ENCODE data around the gene PKP3.
"Not testable (repeated sequence)": the region's sequence is repeated elsewhere in the genome, so short reads cannot be mapped to it uniquely, and the experiment has no call there.

Gene PKP3

DNA sequence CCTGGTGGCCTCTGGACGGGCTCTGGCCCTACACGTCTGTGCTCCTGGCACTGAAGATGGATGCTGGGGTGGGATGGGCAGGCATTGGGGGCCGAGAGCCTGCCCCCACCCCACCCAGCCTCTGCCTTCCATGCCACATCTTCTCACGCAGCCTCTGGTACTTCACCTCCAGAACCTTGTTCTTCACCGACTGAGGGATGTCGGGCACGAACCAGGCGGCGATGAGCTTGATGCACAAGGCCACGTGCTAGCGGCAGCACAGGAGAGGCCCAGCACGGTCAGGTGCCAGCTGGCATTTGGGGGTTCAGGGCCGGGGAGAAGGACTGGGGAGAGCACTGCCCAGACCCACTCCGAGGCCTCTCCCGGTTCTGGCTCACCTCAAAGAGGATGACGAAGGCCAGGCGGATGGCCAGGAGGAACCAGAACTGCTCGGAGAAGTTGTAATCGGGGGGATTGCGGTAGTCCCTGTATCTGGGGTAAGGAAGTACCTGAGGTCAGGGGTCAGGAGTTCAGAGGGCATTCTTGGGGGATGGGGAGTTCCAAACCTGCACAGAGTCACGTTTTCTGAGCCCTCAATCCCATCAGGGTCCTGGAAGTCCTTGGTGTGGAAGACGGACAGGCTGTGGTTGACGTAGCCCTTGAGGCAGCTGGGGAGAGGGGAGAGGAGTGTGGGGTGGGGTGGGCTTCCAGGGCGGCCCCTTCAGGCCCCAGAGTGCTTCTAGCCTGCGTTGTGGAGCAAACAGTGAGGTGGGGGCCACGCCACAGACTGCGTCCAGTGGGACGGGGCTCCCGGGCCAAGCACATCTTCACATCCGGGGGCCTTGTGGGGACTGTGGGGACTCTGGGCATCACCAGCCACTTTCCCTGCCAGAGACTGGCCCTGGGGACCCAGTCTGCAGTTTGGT lies 24.6 kb downstream of the PKP3 start:
- Histone ChIP-seq H3K4me3 (ENCODE audit: low read length in 2 of 2) (no peak overlapping the region), H3K27me3 (ENCODE audit: control insufficient read depth in 2 of 2, insufficient read depth in 2 of 2, low read length in 2 of 2) (no peaks in the 10 kb centered on the region), H3K36me3 (ENCODE audit: control insufficient read depth in 2 of 2, insufficient read depth in 2 of 2, low read length in 2 of 2) (peaks cover 0 to 3% of the 10 kb centered on the region in 2 donors), H3K27ac (ENCODE audit: low read depth in 2 of 2, low read length in 2 of 2) (no peak overlapping the region), H3K9me3 (ENCODE audit: control insufficient read depth in 2 of 2, low read length in 2 of 2) (no peaks in the 10 kb centered on the region), H3K9ac (ENCODE audit: low read depth in 1 of 2, low read length in 2 of 2) (no peak overlapping the region), H3K4me1 (ENCODE audit: control insufficient read depth in 2 of 2, insufficient read depth in 2 of 2, low read length in 2 of 2) (peaks cover 14 to 18% of the 10 kb centered on the region in 2 donors)

DNA sequence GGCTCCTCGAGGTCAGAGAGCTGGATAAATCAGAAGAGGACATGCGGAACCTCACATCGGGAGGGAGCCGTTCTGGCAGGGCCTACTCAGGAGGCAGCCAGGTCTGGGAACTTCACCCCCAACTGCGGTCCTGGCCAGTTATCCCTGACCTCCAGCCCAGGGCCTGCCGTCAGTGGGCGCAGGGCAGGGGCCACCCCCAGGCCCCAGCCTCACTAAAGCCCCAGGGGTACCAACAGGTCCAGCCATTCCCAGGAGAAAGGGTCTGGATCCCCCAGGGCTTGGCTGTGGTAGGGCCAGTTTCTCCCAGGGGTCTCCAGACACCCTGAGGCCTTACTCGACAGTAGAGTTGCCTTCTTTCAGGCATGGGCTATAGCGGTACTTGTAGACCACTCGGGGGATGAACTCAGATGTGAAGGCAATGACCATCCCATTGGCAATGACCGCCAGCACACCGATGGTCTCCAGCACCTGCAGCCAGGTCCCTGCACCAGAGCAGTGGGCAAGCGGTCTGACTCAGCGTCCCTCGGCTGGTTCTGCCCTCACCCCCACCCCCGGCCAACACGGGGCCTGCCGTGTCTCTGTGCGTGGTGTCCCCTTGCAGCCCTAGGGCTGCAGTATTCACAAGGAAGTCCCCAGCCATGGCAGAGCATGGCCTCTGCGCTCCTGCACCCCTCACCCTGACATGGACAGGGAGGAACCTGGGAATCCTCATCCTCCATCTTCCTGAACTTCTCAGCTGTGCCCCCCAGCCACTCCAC lies 25.4 kb downstream of the PKP3 start:
- H3K4me3 ChIP-seq (ENCODE audit: low read length in 2 of 2) = no peak overlapping the region
- H3K27me3 ChIP-seq (ENCODE audit: control insufficient read depth in 2 of 2, insufficient read depth in 2 of 2, low read length in 2 of 2) = no peaks in the 10 kb centered on the region
- H3K9ac ChIP-seq (ENCODE audit: low read depth in 1 of 2, low read length in 2 of 2) = no peak overlapping the region
- H3K27ac ChIP-seq (ENCODE audit: low read depth in 2 of 2, low read length in 2 of 2) = no peak overlapping the region
- no peaks in the 10 kb centered on the region for H3K9me3 ChIP-seq (ENCODE audit: control insufficient read depth in 2 of 2, low read length in 2 of 2)
- peaks cover 0 to 3% of the 10 kb centered on the region in 2 donors for H3K36me3 ChIP-seq (ENCODE audit: control insufficient read depth in 2 of 2, insufficient read depth in 2 of 2, low read length in 2 of 2)
- peaks cover 13 to 16% of the 10 kb centered on the region in 2 donors for H3K4me1 ChIP-seq (ENCODE audit: control insufficient read depth in 2 of 2, insufficient read depth in 2 of 2, low read length in 2 of 2)

DNA sequence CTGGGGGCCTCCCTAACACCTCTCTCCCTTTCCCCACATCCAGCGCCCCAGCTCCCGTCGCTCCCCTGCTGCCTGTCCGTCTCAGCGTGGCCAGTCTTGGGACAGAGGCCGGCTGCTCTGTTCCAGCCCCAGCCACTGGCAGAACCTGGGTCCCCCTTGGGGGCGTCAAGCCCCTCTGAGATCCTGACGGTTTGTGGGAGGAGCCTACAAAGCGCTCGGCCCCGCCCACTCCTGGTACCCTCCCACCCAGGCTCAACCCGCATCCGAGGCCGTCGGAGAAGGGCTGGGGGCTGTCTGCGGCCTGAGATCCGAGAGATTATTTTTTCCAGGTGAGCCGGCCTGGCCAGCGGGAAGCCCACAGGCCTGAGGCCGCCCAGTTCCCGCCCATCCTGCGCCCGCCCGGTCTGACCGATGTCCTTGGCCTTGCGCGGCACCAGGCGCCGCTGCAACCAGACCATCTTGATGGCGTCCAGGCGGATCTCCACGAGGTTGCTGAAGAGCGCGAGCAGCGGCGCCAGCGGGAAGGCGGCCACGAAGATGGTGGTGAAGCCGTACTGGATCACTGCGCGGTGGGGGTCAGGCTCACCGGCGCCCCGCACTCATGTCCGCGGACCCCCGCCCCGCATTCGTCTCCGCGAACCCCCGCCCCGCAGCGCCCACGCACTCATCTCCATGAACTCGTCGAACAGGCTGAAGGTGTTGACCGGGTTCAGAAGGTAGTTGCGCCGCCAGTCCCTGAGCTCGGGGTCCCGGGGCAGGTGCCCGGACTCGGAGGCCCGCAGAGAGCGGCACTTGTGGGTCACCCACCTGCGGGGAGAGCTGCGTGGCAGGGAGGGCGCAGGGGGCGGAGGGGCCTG lies 26.3 kb downstream of the PKP3 start:
- no peaks in the 10 kb centered on the region for H3K27me3 ChIP-seq (ENCODE audit: control insufficient read depth in 2 of 2, insufficient read depth in 2 of 2, low read length in 2 of 2)

DNA sequence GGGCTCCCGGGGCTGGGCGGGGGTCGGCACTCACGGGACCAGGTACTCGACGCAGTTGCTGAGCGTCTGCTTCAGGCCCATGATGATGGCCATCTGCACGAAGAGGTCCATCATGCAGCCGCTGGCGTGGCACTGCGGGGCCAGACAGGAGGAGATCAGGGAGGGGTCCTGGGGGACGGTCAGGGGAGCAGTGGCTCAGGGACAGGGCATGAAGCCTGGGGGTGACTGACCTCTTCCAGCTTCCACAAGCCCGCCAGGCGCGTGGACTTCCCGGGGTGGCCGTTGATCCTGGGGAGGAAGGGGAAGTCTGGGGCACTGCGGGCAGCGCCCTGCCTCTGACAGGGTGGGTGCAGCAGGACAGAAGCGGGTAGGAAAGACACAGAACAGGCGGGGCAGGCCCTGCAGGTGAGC lies 26.9 kb downstream of the PKP3 start:
- Histone ChIP-seq H3K9ac (ENCODE audit: low read depth in 1 of 2, low read length in 2 of 2) (no peak overlapping the region), H3K4me3 (ENCODE audit: low read length in 2 of 2) (no peak overlapping the region), H3K27ac (ENCODE audit: low read depth in 2 of 2, low read length in 2 of 2) (no peak overlapping the region), H3K36me3 (ENCODE audit: control insufficient read depth in 2 of 2, insufficient read depth in 2 of 2, low read length in 2 of 2) (peaks cover 0 to 3% of the 10 kb centered on the region in 2 donors), H3K27me3 (ENCODE audit: control insufficient read depth in 2 of 2, insufficient read depth in 2 of 2, low read length in 2 of 2) (no peaks in the 10 kb centered on the region), H3K4me1 (ENCODE audit: control insufficient read depth in 2 of 2, insufficient read depth in 2 of 2, low read length in 2 of 2) (peaks cover 3 to 4% of the 10 kb centered on the region in 2 donors), H3K9me3 (ENCODE audit: control insufficient read depth in 2 of 2, low read length in 2 of 2) (no peaks in the 10 kb centered on the region)

More for the DNA sequence above, 26.3 kb downstream of the PKP3 start:
- Histone ChIP-seq H3K4me1 (ENCODE audit: control insufficient read depth in 2 of 2, insufficient read depth in 2 of 2, low read length in 2 of 2) (peaks cover 9 to 10% of the 10 kb centered on the region in 2 donors), H3K9me3 (ENCODE audit: control insufficient read depth in 2 of 2, low read length in 2 of 2) (no peaks in the 10 kb centered on the region), H3K9ac (ENCODE audit: low read depth in 1 of 2, low read length in 2 of 2) (no peak overlapping the region), H3K4me3 (ENCODE audit: low read length in 2 of 2) (no peak overlapping the region), H3K27ac (ENCODE audit: low read depth in 2 of 2, low read length in 2 of 2) (no peak overlapping the region), H3K36me3 (ENCODE audit: control insufficient read depth in 2 of 2, insufficient read depth in 2 of 2, low read length in 2 of 2) (peaks cover 0 to 3% of the 10 kb centered on the region in 2 donors)

DNA sequence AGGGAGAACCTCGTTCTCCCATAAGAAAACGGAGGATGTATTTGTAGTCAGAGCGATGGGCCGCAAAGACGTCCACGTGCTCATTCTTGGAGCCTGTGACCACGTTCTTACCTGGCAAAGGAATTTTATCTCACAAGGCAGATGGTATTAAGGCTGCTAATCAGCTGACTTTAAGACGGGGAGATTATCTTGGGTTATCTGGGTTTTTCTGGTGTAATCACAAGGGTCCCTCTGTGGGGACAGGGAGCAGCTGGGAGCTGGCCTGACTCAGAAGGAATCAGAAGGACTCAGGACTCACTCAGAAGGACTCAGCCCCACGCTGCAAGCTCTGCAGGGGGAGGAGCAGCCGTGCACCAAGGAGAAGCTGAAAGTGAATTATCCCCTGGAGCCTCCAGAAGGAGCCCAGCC lies 28.2 kb downstream of the PKP3 start:
- H3K36me3 ChIP-seq (ENCODE audit: control insufficient read depth in 2 of 2, insufficient read depth in 2 of 2, low read length in 2 of 2) = peaks cover 0 to 3% of the 10 kb centered on the region in 2 donors
- H3K4me1 ChIP-seq (ENCODE audit: control insufficient read depth in 2 of 2, insufficient read depth in 2 of 2, low read length in 2 of 2) = no peaks in the 10 kb centered on the region
- H3K27ac ChIP-seq (ENCODE audit: low read depth in 2 of 2, low read length in 2 of 2) = no peak overlapping the region
- no peaks in the 10 kb centered on the region for H3K9me3 ChIP-seq (ENCODE audit: control insufficient read depth in 2 of 2, low read length in 2 of 2)
- H3K27me3 ChIP-seq (ENCODE audit: control insufficient read depth in 2 of 2, insufficient read depth in 2 of 2, low read length in 2 of 2) = no peaks in the 10 kb centered on the region
- no peak overlapping the region for H3K9ac ChIP-seq (ENCODE audit: low read depth in 1 of 2, low read length in 2 of 2)
- H3K4me3 ChIP-seq (ENCODE audit: low read length in 2 of 2) = no peak overlapping the region

DNA sequence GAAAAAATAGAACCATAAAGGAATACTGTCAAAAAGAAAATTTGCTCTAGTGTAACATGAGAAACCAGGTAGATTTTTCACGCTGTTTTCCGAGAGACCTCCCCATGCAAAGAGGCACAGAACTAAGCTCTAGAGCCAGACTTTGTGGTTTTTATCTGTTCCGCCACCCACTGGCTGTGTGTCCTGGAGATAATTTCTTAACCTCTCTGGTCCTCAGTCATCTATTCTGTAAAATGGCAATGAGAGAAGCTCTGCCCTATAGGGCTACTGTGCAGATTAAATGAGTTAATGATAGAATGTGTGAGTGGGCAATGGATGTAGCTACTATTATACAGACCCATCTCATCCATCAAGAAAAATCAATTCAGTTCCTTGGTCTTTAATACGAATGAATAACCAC lies 30.2 kb downstream of the PKP3 start:
- Histone ChIP-seq H3K4me1 (ENCODE audit: control insufficient read depth in 2 of 2, insufficient read depth in 2 of 2, low read length in 2 of 2) (no peaks in the 10 kb centered on the region), H3K9ac (ENCODE audit: low read depth in 1 of 2, low read length in 2 of 2) (no peak overlapping the region), H3K4me3 (ENCODE audit: low read length in 2 of 2) (no peak overlapping the region), H3K27ac (ENCODE audit: low read depth in 2 of 2, low read length in 2 of 2) (no peak overlapping the region), H3K9me3 (ENCODE audit: control insufficient read depth in 2 of 2, low read length in 2 of 2) (no peaks in the 10 kb centered on the region), H3K27me3 (ENCODE audit: control insufficient read depth in 2 of 2, insufficient read depth in 2 of 2, low read length in 2 of 2) (no peaks in the 10 kb centered on the region), H3K36me3 (ENCODE audit: control insufficient read depth in 2 of 2, insufficient read depth in 2 of 2, low read length in 2 of 2) (peaks cover 3% of the 10 kb centered on the region in 2 donors)

DNA sequence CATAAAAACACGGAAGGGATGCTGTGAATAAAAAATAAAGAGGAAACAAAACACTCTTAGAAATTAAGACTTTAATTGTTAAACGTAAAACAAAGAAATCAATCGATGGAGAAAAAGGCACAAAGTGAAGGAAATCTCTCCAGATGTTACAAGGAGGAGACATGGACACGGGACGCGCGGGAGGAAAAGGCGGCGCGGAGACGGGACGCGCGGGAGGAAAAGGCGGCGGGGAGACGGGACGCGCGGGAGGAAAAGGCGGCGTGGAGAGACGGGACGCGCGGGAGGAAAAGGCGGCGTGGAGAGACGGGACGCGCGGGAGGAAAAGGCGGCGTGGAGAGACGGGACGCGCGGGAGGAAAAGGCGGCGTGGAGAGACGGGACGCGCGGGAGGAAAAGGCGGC lies 30.8 kb downstream of the PKP3 start:
- H3K27ac ChIP-seq (ENCODE audit: low read depth in 2 of 2, low read length in 2 of 2) = not testable (repeated sequence)

DNA sequence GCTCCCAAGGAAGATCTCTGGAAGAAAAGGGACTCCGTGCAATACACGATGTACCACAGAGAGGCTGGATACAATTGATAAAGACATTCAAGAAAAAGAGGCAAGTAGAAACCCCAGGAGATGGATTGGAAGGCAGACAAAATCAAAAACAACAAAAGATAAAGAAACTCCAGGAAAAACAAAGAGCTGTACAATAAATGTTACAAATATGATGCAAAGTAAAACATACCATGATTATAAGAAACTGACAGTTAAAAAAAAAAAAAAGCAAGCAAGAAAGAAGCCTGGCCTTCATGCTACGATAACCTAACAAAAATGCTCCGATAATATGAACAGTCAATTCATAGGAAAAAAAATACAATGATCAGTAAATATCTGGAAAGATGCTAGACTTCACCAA lies 31.3 kb downstream of the PKP3 start:
- H3K4me3 ChIP-seq (ENCODE audit: low read length in 2 of 2) = no peak overlapping the region
- no peaks in the 10 kb centered on the region for H3K27me3 ChIP-seq (ENCODE audit: control insufficient read depth in 2 of 2, insufficient read depth in 2 of 2, low read length in 2 of 2)
- H3K4me1 ChIP-seq (ENCODE audit: control insufficient read depth in 2 of 2, insufficient read depth in 2 of 2, low read length in 2 of 2) = no peaks in the 10 kb centered on the region
- no peaks in the 10 kb centered on the region for H3K9me3 ChIP-seq (ENCODE audit: control insufficient read depth in 2 of 2, low read length in 2 of 2)
- H3K27ac ChIP-seq (ENCODE audit: low read depth in 2 of 2, low read length in 2 of 2) = no peak overlapping the region
- H3K9ac ChIP-seq (ENCODE audit: low read depth in 1 of 2, low read length in 2 of 2) = no peak overlapping the region
- H3K36me3 ChIP-seq (ENCODE audit: control insufficient read depth in 2 of 2, insufficient read depth in 2 of 2, low read length in 2 of 2) = peaks cover 3% of the 10 kb centered on the region in 2 donors

More for the DNA sequence above, 30.8 kb downstream of the PKP3 start:
- not testable (repeated sequence) for H3K36me3 ChIP-seq (ENCODE audit: control insufficient read depth in 2 of 2, insufficient read depth in 2 of 2, low read length in 2 of 2); H3K9ac ChIP-seq (ENCODE audit: low read depth in 1 of 2, low read length in 2 of 2); H3K9me3 ChIP-seq (ENCODE audit: control insufficient read depth in 2 of 2, low read length in 2 of 2); H3K4me3 ChIP-seq (ENCODE audit: low read length in 2 of 2); H3K27me3 ChIP-seq (ENCODE audit: control insufficient read depth in 2 of 2, insufficient read depth in 2 of 2, low read length in 2 of 2); H3K4me1 ChIP-seq (ENCODE audit: control insufficient read depth in 2 of 2, insufficient read depth in 2 of 2, low read length in 2 of 2)

DNA sequence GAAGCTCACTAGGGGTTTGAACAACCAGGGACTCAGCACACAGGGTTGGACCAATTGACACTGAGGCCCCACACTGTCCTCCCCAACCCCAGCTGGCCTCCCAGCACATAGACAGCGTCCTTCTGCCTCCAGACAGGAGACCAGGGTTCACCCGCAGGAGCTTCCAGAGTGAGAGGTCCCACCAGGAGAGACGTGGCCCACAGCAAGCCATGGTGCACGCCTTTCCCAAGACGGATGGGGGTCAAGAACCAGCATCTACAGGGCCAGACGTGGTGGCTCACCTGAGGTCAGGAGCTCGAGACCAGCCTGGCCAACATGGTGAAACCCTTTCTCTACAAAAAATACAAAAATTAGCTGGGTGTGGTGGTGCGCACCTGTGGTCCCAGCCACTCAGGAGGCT lies 32.8 kb downstream of the PKP3 start:
- Histone ChIP-seq H3K27ac (ENCODE audit: low read depth in 2 of 2, low read length in 2 of 2) (no peak overlapping the region), H3K9ac (ENCODE audit: low read depth in 1 of 2, low read length in 2 of 2) (no peak overlapping the region), H3K4me1 (ENCODE audit: control insufficient read depth in 2 of 2, insufficient read depth in 2 of 2, low read length in 2 of 2) (no peaks in the 10 kb centered on the region), H3K36me3 (ENCODE audit: control insufficient read depth in 2 of 2, insufficient read depth in 2 of 2, low read length in 2 of 2) (peaks cover 3% of the 10 kb centered on the region in 2 donors), H3K4me3 (ENCODE audit: low read length in 2 of 2) (no peak overlapping the region), H3K27me3 (ENCODE audit: control insufficient read depth in 2 of 2, insufficient read depth in 2 of 2, low read length in 2 of 2) (no peaks in the 10 kb centered on the region), H3K9me3 (ENCODE audit: control insufficient read depth in 2 of 2, low read length in 2 of 2) (no peaks in the 10 kb centered on the region)
